ENCODE results near the gene AIMP1.
"Not testable (repeated sequence)": the region's sequence is repeated elsewhere in the genome, so short reads cannot be mapped to it uniquely, and the experiment has no call there.

Gene AIMP1

GRCh38 chr4:106312997-106313522, 3.3 kb upstream of the AIMP1 start:
- DNase-seq = peak; percentile 5

- DNase-seq = peak; percentile 46
Measured at GRCh38 chr4:106314960-106315359, 1.4 kb upstream of the AIMP1 start.

GRCh38 chr4:106315476-106315967, 828 bp upstream of the AIMP1 start:
- peak; percentile 89 for DNase-seq

GRCh38 chr4:106316773-106317409, 541 bp downstream of the AIMP1 start:
- DNase-seq = peak; percentile 29

- no peak for DNase-seq
Measured at GRCh38 chr4:106317815-106318214, 1.5 kb downstream of the AIMP1 start.

- DNase-seq = no peak
Measured at GRCh38 chr4:106318511-106318910, 2.2 kb downstream of the AIMP1 start.

DNA sequence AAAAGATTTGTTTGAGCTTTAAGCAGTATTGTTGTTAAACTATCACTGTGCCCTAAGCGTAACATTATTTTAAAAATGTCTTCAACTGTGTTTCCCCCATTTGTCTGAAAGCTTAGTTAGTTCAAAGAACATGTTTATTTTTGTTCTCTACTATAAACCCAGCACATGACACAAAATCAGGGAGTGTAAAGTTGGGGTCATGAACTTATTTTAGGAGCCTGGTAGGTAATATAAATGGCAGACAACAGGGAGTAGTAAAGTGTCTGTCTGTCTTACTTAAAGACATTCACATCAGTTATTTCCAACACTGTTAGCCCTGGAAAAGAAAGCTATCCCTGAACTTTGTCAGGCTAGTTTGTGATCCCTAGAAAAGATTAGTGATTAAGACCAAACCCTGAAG, 3.9 kb downstream of the AIMP1 start:
- DNase-seq = no peak

GRCh38 chr4:106321168-106321567, 4.8 kb downstream of the AIMP1 start:
- not testable (repeated sequence) for DNase-seq

- not testable (repeated sequence) for DNase-seq
Measured at GRCh38 chr4:106321814-106322213, 5.5 kb downstream of the AIMP1 start.

- no peak for DNase-seq
Measured at GRCh38 chr4:106323119-106323518, 6.8 kb downstream of the AIMP1 start.

GRCh38 chr4:106325800-106326199, 9.4 kb downstream of the AIMP1 start:
- peak; percentile 21 for DNase-seq

DNA sequence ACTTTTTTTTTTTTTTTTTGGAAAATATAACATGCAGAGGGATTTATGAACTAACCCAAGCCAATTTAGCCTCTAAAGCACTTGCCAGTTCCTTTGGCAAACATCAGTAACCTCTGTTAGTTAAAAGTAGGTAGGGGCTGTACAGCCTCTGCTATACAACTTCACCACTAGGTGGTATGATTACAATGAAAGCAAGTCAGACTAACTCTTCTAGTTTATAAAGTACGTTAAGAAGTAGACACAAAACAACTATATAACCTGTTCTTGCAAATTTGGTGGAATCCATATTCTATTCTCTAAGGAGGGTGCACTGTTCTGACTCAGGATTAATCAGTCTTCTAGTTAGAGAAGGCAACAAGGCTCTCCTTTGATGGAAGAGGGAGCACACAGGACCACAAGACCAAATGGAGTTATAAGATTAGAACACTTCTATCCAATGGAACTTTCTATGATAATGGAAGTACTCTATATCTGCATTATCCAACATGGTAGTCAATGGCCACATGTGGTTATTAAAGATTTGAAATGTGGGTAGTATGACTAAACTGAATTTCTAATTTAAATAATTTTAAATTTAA, 12.8 kb downstream of the AIMP1 start:
- peak; percentile 62 for DNase-seq

GRCh38 chr4:106333186-106333585, 16.8 kb downstream of the AIMP1 start:
- no peak for DNase-seq

- DNase-seq = no peak
Measured at GRCh38 chr4:106334741-106335470, 18.6 kb downstream of the AIMP1 start.

GRCh38 chr4:106336618-106337017, 20.3 kb downstream of the AIMP1 start:
- no peak for DNase-seq

- DNase-seq = no peak
Measured at GRCh38 chr4:106337916-106338315, 21.6 kb downstream of the AIMP1 start.

DNA sequence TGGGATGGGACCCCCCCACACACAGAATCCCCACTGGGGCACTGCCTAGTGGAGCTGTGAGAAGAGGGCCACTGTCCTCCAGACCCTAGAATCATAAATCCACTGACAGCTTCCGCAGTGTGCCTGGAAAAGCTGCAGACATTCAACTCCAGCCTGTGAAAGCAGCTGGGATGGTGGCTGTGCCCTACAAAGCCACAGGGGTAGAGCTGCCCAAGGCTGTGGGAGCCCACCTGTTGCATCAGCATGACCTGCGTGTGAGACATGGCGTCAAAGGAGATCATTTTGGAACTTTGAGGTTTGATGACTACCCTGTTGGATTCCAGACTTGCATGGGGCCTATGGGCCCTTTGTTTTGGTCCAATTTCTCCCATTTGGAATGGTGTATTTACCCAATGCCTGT, 22.3 kb downstream of the AIMP1 start:
- DNase-seq = no peak

DNA sequence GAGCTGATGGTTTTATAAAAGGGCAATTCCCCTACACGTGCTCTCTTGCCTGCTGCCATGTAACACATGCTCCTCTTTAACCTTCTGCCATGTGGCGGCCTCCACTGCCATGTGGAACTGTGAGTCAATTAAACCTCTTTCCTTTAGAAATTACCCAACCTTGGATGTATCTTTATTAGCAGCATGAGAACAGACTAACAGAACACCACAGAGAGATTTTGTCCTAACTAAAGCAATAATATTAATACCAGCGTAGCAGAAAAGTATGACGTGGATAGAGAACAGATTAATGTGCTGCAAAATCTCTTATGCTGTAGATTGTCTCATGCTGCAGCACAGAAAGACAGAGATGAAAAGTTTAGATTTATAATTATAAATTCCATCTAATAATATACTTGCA, 23.1 kb downstream of the AIMP1 start:
- no peak for DNase-seq

- DNase-seq = no peak
Measured at GRCh38 chr4:106340774-106341173, 24.4 kb downstream of the AIMP1 start.

GRCh38 chr4:106343865-106344646, 27.7 kb downstream of the AIMP1 start:
- peak; percentile 35 for DNase-seq

DNA sequence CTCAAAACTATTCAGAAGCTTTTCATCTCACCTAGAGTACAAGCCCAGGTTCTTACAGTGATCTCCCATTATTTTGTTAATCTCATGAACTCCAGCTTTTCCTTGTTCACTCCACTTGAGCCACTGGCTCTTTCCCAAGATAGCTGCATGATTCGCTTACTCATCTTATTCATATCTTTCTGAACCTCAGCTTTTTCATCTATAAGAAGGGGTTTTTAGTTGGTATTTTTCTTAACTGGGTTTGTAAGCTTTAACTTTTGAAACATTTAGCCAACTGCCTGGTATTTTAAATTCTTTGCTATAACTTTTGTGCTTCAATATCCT, 28.3 kb downstream of the AIMP1 start:
- DNase-seq = peak; percentile 35

DNA sequence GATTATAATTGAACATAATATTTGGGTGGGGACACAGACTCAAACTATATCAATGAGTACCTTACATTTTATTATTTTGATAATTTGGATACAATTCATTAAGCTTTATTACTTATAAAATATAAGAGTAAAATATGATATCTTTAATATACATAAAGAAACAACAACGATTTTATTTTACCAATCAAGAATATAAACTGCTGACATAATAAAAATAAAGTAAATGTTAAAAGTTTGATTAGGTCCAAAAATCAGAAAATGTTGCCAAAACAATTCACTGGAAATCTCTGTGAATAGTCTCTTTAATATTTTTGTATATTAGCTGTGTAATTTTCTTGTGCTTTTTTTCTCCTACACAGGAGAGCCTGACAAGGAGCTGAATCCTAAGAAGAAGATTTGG, 30.8 kb downstream of the AIMP1 start:
- no peak for DNase-seq

DNA sequence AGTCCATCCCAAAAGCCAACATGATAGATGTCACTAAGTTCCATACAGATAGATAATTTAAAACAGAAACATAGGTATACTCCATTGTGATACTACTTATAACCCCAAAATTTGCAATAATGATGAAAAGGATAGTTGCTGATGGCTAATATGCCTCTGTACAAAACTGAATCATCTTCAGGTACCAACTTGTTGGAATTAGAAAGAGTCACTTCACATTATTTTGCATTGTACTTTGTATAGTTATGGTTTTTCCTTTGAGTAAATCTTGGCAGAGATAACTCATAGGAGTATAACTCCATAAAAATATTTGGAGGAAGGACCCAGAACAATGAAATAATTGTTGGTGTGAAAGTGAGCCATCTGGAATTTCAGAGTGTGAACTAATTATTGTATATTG, 34.7 kb downstream of the AIMP1 start:
- DNase-seq = no peak
